Stimulated activated CD8-positive, alpha-beta memory T cell treated with anti-CD3 and anti-CD28 coated beads, Interleukin-15, amount 100 ng/mL, for 1 hour (primary cell): ENCODE data around the gene ANOS1.

Source experiments
- DNase-seq: peaks from one replicate; pipeline ENCODE4 v3.0.0-alpha.2; 2020; ENCODE audit warnings: low read depth

Gene ANOS1

DNA sequence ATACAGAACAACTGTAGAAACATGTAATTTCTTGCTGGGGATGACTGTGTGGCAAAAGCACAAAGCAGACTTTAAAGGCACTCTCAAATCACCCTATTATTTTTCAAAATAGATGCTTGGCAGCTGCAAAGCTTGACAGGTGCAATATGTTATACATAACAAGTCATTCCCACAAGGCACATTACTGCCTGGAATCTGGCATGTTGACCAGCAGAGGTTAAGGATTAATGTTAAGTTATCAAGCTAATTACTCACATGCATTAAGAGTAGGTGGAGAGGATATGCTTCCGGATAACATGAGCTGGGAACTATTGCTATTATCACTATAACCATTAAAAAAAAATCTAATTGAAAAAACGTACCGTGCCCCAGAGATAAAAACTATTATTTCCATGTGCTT lies 17.8 kb downstream of the ANOS1 start:
- DNase-seq, result no peak

DNA sequence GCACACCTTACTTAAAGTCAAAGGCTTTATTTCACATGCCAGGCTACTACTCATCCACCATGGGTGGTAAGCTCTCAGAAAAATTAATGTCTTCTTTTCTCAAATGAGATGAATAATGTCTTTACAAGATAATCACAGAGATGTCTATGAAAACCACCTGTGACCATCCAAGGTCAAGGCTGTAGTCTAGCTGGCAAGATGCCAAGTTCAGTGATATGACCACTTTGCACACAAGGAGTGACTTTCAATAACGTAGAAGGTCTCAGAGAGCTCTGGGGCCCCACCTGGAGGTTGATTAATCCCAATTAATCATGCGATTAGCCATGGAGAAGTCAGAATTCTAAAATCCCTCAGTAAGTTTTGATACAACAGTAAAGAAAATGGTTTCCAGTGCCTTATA lies 20.5 kb downstream of the ANOS1 start:
- DNase-seq, result no peak

DNA sequence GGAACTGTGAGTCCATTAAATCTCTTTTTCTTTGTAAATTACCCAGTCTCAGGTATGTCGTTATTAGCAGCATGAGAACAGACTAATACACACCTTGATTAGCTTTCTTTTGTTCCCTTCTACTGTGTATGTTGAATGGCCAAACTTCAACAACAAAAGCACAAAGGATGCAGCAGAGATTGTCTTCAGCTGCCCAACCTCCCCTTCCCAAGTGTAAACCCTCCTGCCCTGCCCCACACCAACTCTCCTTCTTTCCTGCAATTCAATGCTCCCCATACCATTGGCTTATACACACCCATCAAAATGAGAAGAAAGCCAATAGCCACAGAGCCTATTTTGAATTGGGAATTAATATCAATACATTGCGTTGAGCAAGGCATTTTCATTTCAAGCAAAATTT lies 27.8 kb downstream of the ANOS1 start:
- DNase-seq, result no peak

DNA sequence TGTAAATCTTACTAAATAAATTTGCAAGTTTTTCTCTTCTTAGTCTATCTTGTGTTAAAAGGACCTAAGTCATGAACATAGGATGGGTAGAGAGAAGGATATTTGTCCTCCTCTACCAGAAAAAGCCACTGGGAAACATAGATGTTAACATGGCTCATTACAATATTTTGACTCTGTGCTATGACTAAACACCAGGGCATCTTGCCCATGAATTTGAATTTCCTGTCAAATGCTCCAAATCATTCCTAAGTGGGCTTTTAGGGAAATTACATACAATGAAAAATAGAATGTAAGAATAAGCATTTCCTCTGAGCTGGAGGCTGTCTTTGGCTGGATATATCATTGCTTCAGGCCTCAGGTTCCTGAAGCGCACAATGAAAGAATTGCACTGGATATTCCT lies 39.1 kb downstream of the ANOS1 start:
- DNase-seq, result no peak

DNA sequence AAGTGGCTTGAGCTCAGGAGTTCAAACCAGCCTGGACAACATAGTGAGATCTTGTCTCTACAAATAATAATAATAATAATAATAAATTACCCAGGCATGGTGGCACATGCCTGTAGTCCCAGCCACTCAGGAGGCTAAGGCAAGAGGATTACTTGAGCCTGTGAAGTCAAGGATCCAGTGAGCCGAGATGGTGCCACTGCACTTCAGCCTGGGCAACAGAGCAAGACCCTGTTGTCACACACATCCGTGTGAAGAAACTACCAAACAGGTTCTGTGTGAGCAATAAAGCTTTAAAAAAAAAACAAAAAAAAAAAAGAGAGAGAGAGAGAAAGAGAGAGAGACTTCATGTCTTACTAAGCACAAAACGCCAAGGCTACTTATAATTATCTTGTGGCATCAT lies 42.5 kb downstream of the ANOS1 start:
- DNase-seq, result no peak

DNA sequence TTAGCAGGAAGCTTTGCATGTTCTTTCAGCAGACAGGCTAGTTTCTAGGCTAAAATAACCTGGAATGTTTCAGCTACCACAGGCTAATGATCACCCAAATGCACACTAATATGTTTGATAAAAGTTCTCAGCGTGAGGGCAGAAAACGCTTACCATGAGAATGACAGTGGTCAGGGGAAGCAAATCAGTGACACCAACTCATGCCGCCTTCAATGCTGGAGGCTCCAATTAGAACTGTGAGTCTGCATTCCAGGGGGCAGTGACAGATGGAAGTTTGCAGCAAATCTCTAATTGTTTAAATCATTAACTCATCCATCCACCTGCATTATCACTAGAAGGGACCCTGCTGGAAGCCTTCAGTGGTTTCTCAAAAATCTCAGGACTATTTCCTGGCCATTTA lies 43.2 kb downstream of the ANOS1 start:
- no peak for DNase-seq

DNA sequence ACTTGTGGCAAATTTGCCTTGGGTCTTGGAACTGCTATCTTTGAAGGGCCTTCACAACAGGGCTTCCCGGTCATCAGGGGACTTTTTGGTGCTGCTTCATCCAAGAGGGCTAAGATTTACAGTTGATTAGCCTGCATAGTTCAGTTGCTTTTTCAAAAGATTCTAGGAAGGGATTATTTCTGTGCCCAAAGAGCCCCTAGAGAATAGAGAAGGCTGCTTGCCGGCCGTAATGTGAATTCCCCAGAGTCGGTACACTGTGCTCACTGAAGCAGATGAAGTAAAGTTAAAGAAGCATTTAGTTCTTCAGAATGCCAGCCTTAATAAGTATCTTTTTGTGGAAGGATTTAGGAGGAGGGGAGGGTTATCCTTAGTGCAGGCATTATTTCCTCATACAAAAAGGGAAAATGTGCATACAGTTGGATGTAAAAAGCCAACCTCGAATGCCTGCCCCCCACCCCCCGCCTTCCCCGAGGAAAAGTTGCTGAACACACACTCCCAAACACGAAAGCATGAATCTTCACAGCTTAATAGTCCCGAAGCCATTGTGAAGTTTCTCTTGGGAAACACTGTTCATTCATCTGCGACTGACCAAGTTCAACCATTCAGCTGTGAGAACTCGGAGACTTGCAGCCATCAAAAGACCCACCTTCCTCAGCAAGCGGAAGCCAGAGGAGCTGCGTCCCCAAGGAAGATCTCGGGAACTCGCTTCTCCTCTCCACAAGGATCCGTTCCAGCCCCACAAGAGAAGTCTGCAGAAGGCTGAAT lies 47.6 kb downstream of the ANOS1 start:
- DNase-seq, result no peak

DNA sequence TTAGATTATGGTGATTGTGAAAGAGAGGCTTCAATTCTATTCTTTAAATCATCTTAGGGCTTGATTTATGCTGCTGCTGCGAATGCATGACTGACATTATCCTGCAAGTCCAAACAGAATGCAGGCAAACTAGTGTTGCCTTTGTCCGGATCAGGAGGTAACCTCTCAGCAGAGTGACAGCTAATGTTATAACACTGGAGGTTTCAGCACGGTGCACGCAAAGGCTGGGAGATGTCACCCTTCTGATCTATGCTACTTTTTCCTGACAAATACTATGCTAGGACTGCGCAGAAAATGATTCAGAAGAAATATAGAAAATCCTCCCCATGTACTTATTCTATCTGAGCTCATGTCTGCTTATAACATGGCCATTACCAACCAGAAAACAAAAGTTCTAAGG lies 48.2 kb downstream of the ANOS1 start:
- no peak for DNase-seq

DNA sequence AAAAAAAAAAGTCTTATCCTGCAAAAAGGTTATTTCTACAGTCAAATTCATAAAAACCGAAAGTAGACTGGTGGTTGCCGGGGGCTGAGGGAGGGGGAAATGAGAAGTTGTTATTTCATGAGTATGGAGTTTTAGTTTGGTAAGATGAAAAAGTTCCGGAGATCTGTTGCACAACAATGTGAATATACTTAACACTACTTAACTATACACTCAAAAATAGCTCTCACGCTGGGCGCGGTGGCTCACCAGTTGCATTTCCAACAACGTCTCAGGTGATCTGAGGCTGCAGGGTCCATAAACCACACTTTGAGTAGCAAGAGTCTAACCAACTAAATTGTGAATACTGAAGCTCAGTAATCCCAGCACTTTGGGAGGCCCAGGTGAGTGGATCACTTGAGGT lies 52.4 kb downstream of the ANOS1 start:
- no peak for DNase-seq

DNA sequence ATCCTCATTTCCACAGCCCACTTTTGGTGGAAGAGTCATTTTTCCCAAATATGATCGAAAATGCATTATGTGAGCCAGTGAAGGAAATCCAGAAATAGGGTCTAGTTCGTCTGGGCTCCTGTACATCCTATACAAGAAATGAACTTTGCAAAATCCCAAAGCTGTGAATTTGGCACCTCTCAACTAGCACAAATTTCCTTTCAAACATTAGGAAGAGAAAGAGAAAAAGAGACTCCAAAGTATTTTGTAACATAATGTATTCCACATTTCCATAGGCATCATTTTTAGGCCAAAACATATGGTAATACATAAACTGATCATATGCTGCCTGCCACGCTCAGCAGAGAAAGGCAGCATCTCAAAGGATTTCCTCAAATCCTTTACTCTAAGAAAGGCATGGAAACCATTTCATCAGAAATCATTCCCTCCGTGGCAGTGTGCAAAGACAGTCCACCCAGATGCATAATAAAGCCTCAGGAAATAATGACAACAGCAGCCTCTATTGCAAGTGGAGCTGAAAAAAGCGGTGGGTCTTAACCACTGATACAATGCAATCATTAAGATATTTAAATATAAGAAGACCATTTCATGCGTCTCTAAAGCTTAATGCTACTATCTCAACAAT lies 56.8 kb downstream of the ANOS1 start:
- no peak for DNase-seq

DNA sequence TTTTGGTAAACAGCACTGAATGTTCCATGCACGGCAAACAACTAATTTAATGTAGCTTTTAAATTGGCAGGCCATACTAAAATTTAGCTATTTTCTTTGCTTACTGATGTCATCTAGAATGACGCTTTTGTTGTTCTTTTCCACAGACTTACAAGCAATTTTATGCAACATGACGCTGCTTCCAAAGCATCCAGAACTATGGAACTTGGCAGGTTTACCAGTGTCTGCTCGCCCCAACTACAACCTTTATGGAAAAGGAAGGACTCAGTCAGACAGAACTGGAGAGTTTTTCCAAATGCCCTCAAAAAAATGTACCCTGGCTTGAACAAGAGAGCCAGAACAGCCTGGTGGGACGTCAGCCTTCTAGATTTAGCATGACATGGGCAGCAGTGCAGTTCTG lies 58.7 kb downstream of the ANOS1 start:
- DNase-seq, result no peak

DNA sequence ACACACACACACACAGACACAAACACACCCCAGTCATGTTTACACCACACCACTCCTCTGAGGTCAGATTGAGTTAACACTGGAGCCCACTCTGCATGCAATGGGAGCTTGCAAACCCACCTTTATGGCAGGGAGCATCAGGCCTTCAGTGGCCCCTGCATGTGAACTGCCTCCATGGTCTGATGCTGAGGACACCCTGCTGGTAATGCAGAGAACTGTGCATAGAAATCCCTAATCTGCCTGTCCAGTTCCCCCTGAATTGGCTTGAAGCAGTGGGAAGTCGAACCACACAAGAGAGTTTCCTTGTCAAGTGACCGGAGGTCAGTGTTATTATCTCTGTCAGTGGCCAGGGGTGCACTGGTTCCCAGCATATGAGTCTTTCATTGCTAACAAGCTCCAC lies 59.8 kb downstream of the ANOS1 start:
- no peak for DNase-seq

DNA sequence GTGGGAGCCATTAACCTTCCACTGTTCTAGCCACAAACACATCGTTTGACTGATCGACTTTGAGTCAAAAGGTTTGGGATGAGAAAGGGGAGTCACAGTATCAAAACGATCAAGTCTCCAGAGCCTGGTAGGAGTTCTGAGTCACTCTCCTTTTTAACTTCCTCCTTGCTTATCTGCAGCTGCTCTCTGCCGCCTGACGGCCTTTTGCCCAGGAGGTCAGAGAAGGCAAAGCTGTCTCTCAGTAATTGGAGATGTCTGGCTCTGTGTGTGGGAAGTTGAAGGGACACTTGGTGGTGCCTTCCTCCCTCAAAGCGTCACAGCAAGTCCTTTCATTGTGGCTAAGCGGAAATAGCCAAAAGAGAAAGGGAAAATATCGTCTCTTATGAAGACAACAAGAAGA lies 63.1 kb downstream of the ANOS1 start:
- DNase-seq, result no peak

DNA sequence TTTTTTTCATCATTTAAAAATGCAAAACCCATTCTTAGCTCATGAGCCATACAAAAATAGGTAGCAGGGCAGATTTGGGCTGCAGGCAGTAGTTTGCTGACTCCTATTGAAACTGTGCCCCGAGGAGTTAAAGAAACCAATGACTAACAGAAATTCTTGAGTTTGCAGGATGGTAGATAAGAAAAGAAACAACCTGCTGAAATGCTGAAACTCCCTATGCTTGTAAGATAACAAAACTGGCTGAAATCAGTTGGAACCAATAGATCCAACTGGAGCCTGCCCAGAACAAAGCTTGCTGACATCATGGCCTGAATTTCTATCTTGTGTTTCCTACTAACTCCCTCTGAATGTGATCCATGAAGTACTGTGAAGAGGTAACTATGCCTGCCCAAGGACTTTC lies 68.6 kb downstream of the ANOS1 start:
- DNase-seq, result no peak

DNA sequence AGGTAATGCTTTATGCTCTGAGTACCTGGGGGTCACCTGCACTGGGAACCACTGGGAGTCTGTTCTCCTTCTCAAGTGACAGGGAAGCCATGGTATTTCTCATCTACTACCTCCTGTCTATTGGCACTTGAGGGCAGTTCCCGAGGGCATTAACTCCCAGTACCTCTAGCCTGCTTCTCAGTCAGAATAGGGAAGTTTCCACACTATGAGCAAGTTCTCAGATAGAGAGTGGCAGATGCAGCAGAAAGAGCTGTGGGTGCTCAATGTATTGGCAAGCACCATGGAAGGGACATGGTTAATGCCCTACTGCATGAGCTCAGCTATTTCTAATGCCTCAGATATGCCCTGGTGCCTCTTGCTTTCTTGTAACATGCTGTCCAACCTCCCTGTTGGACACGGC lies 74.1 kb downstream of the ANOS1 start:
- DNase-seq, result no peak

DNA sequence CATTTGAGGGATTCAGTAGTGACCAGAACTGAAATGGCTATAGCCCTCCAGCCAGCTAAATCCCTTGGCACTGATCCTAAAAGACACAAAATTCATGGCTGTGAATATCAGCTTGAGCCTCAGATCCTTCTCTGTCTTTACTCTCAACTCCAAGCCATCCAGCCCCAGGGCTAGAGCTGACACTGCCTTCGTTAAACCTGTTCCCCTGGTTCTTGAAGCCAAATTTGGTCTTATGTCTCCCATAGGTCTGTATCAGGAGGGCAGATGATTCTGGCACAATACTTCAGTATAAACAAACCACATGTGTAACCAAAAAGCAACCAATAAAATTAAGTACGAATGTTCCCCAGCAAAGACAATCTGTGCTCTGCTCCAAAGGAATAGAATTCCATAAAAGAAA lies 78.0 kb downstream of the ANOS1 start:
- no peak for DNase-seq

DNA sequence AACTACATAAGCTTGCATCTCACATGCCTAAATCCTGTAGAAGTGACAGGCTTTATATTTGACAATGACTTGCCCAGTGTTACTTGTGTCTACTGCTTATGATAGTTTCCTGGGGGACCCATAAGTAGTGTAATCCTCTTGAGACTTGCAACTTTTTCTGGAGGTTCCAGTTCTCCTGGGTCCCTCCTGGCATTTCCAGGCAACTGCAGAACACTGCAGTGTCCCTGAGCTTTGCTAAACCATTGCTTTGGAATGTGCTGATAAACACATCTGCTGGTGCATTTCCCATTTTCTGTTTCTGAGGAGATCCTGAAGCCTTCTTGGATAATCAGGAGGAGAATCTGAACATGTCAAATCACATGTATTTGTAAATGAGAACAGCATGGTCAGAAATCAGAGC lies 82.0 kb downstream of the ANOS1 start:
- no peak for DNase-seq

DNA sequence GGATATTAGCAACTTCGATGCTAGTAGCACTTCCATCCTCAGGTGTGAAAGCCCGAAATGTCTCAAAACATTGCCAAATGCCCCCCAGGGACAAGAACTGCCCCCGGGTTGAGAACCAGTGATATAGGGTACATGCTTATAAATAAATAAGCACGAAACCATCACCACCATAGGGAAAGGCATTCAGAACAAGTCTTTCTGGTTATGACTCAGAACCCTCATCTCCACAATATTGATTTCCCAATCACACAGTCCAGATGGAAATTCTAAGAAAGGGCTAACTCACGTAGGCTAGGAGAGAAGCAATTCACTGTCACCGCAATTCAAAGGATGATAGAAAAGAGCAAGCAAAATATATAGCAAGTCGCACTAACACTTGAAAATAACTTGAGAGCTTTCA lies 84.8 kb downstream of the ANOS1 start:
- DNase-seq, result no peak

DNA sequence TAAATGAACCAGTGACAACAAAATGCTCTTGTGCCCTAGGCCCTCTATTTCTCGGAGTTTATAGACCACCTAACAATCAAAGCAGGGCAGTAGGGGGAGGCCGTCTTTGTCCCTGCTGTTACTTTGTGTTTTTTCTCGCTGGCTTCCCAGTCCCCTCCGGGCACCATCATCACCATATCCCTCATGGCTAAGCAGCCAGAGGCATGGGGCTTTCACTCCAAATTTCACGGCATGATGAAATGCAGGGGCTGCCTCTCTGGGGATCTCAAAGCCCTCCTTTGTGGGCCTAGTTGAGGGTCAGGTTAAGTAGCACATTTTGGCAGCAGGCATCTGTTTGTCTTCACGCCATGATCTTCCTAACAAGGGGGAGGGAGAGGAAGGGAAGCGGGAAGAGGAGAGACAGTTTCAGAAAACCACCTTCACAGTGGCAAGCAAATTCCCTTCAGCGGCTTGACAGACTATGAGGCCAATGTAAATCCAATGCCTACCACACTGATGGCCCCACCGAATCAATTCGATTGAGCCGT lies 91.9 kb downstream of the ANOS1 start:
- DNase-seq, result no peak

DNA sequence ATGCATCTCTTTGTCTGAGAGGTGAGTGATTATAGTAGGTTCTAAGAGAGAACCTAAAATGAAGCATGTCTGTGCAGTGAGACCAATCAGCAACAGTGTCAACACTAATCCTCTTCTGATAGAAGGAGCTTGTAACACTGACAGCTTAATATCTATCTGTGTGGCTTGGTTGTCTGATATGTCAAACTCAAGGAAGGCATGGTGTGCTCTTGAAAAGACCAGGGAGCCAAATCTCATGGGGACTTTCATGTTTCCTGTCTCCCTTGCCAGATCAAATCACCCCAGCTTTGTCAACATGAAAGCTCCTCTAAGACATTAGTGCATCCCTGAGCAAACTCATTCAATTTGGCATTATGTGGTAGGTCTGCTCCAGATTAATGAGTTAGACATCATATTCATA lies 95.4 kb downstream of the ANOS1 start:
- DNase-seq, result no peak

DNA sequence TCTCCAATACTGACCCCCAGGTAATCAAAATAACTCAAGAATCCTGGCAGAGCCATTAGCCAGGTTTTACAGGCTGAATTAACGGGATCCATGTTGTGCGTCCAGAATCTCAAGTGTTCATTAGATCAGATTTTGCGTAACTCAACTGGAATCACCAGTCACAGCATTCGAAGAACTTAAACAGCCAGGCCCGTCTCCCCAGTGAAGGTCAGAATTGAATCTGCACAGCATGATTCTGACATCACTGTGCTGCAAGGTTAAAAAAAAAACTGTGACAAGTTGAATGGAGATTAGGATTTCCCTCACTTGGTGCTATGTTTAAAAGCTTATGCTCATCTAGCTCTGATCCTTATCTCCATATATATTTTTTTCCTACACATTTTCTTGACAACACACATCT lies 96.1 kb downstream of the ANOS1 start:
- no peak for DNase-seq

DNA sequence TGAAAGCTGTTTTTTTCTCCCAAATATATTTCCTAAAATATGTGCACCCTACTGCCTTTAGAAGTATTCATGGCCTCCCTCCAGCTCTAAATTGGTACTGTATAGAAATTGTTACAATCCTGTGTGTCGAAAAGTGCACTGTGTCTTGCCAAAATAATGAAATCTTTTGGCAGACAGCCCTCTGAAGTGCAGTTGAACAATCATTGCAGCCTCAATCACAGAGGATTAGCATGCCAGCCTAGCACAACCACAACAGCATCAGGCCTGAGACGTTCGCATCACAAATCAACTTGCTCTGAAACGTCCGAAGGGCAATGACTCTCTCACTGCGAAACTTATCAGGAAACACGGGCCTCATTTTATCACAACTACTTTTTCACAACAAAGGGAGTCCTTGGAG lies 99.0 kb downstream of the ANOS1 start:
- no peak for DNase-seq

DNA sequence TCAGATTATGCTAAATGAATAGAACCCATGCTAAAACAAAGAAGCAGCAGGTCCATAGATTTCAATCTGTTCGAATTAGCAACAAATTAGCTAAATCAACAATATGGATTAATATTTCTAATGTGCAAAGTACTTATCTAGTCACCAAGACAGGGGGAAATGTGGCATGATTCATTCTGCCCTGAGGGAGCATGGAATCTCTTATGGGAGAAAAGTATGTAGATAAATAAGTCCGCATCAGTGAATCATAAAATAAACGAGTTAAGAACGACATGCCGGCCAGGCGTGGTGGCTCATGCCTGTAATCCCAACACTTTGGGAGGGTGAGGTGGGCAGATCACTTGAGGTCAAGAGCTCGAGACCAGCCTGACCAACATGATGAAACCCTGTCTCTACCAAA lies 102.1 kb downstream of the ANOS1 start:
- no peak for DNase-seq

DNA sequence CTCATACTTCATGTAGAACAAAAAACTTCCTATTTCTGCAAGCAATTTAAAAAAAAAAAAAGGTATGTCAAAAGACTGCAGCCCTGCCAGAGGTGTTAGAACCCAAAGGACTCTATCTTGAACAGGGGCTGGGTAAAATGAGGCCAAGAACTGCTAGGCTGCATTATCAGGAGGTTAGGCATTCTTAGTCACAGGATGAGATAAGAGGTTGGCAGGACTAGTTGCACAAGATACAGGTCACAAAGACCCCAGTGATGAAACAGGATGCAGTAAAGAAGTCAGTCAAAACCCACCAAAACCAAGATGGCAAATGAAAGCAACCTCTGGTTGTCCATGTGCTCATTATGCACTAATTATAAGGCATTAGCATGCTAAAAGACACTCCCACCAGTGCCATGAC lies 104.1 kb downstream of the ANOS1 start:
- DNase-seq, result no peak
